Mesendoderm (in vitro differentiated cells): ENCODE data around the gene MGAT5B.

Experiments
- DNase-seq: peaks from one replicate; pipeline ENCODE4 v3.0.0; 2013
- H2AK5ac ChIP-seq: 2 replicates; pipeline ENCODE4 v1.6.1; 2013; ENCODE audit warnings: low read length, inconsistent platforms
- H2BK120ac ChIP-seq: 2 replicates; pipeline ENCODE4 v1.6.1; 2013; ENCODE audit warnings: low read depth, mild to moderate bottlenecking, low read length, moderate library complexity, mixed read lengths
- H2BK15ac ChIP-seq: replicated peaks from 2 replicates; pipeline ENCODE4 v1.6.1; 2013; ENCODE audit warnings: low read depth, mild to moderate bottlenecking, moderate library complexity
- H2BK5ac ChIP-seq: 2 replicates; pipeline ENCODE4 v1.6.1; 2013; ENCODE audit warnings: low read length, inconsistent platforms
- H3K18ac ChIP-seq: 2 replicates; pipeline ENCODE4 v1.6.1; 2013; ENCODE audit warnings: mild to moderate bottlenecking, low read length, mixed read lengths
- H3K23ac ChIP-seq: one replicate; pipeline ENCODE4 v1.6.1; 2013; ENCODE audit warnings: low read length
- H3K27ac ChIP-seq: 2 replicates; pipeline ENCODE4 v1.5.1; 2013; ENCODE audit warnings: low read depth, mild to moderate bottlenecking, inconsistent platforms, low read length, moderate library complexity
- H3K27me3 ChIP-seq: 2 replicates; pipeline ENCODE4 v1.6.1; 2013; ENCODE audit warnings: low read length, control low read depth, mild to moderate bottlenecking, inconsistent platforms; ENCODE audit not compliant: insufficient read depth, poor library complexity
- H3K36me3 ChIP-seq: 2 replicates; pipeline ENCODE4 v1.6.1; 2013; ENCODE audit warnings: low read length, inconsistent platforms; ENCODE audit not compliant: control insufficient read depth, insufficient read depth
- H3K4ac ChIP-seq: one replicate; pipeline ENCODE4 v1.6.1; 2013; ENCODE audit warnings: low read depth, mild to moderate bottlenecking, low read length, moderate library complexity
- H3K4me1 ChIP-seq: 2 replicates; pipeline ENCODE4 v1.6.1; 2013; ENCODE audit warnings: low read depth, low read length, inconsistent platforms; ENCODE audit not compliant: control insufficient read depth
- H3K4me2 ChIP-seq: 2 replicates; pipeline ENCODE4 v1.6.1; 2013; ENCODE audit warnings: low read length
- H3K4me3 ChIP-seq: 2 replicates; pipeline ENCODE4 v1.5.1; 2013; ENCODE audit warnings: mild to moderate bottlenecking, low read length
- H3K56ac ChIP-seq: one replicate; pipeline ENCODE4 v1.6.1; 2013; ENCODE audit warnings: low read length
- H3K79me1 ChIP-seq: 2 replicates; pipeline ENCODE4 v1.6.1; 2013; ENCODE audit warnings: low read length, inconsistent platforms
- H3K79me2 ChIP-seq: 2 replicates; pipeline ENCODE4 v1.6.1; 2013; ENCODE audit warnings: mild to moderate bottlenecking, low read length; ENCODE audit not compliant: control insufficient read depth, insufficient read depth
- H3K9ac ChIP-seq: 2 replicates; pipeline ENCODE4 v1.6.1; 2013; ENCODE audit warnings: low read length, inconsistent platforms
- H4K5ac ChIP-seq: one replicate; pipeline ENCODE4 v1.6.1; 2013; ENCODE audit warnings: low read length
- H4K8ac ChIP-seq: one replicate; pipeline ENCODE4 v1.6.1; 2013; ENCODE audit warnings: low read depth, mild to moderate bottlenecking, control low read depth, low read length, moderate library complexity
- WGBS: extraction: QIAGEN DNeasy Blood & Tissue Kit; methylation state at CpG from one replicate; pipeline ENCODE4 v1.1.7; 2013; ENCODE audit warnings: low lambda C conversion rate, missing lambda C conversion rate; ENCODE audit not compliant: insufficient coverage; ENCODE audit errors: extremely low coverage; 5-methylcytosine and 5-hydroxymethylcytosine counted together

Gene MGAT5B

DNA sequence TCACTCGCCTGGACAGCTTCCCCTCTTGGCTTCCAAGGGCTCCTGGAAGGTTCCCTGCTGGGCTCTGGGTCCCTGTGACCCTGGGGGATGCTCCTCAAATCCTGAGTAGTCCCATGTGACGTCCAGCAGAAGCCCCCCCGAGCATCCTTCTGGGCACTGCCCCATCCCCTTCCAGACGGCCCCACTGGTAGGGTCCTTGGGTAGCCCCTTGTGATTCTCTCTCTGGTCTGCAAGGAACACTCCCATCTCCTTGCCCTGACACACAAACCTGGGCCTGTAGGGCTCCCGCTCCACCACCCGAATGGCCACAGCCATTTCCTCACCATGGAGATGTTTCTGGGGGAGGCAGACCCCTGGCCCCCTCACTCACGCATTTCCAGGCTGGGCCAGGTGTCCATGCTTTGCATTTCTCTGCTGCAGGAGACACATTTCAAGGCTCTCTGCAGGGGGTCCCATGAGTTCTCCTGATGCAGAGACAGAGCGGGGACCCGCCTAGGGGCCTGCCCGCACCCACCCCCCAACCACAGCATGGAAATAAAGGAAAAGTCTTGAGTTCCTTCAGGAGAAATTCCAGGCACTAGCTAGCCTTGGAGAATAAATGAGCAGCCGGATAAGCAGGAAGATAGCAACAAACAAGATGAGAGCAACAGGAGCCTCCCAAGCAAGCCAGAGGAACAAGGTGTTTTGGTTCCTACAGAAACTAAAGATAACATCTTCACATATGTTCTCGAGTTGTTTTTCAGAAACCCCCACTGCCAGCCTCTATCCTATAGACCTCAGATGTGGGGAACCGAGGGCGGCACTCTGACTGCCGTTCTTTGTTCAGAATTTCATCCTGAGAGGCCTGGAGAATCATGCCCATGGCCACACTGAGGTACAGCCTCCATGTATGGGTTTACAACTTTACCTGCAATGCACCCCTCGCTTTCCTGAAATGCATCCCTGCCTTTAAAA lies 128.8 kb downstream of the MGAT5B start:
- no peaks in the 10 kb centered on the region for H3K4me1 ChIP-seq
- no peak overlapping the region for H3K4ac ChIP-seq
- no CpG with 5 or more reads among the region's 16 CpGs for WGBS

DNA sequence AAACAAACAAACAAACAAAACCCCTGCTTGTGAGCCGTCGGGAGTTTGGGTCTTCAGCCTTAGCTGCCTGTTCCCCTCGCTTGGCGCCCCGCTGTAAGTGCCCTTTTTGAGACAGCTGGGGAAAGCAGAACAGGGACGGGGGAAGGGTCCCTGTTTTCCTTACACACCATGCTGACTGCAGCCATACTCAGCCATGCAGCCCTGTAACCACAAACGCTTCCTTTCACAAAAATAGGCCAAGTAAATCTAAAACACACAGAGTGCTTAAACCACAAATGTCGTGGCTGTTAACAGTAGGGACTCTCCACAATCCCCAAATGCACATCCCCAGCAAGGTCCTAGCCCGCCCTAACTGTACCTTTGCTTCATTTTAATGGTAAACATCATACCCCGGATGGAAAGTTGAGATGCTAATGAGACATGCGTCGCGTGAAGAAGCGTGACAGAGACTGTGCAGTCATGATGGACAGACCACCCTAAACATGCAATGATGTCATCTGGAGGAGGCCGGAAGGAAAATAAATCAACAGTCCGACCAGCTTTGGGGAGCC lies 129.9 kb downstream of the MGAT5B start:
- DNase-seq: no peak
- no peak overlapping the region for H3K18ac ChIP-seq
- no peak overlapping the region for H2BK120ac ChIP-seq
- H4K8ac ChIP-seq: no peak overlapping the region
- no peaks in the 10 kb centered on the region for H3K79me2 ChIP-seq
- H4K5ac ChIP-seq: no peak overlapping the region
- no peak overlapping the region for H2BK15ac ChIP-seq
- H3K36me3 ChIP-seq: no peaks in the 10 kb centered on the region
- no peak overlapping the region for H3K56ac ChIP-seq
- no peaks in the 10 kb centered on the region for H3K27me3 ChIP-seq
- WGBS: no CpG with 5 or more reads among the region's 16 CpGs
- no peaks in the 10 kb centered on the region for H3K79me1 ChIP-seq
- H3K4me1 ChIP-seq: no peaks in the 10 kb centered on the region
- H3K4ac ChIP-seq: no peak overlapping the region
- no peak overlapping the region for H3K27ac ChIP-seq
- no peak overlapping the region for H3K23ac ChIP-seq
- no peak overlapping the region for H2BK5ac ChIP-seq
- no peak overlapping the region for H3K4me3 ChIP-seq
- no peak overlapping the region for H3K9ac ChIP-seq
- H3K4me2 ChIP-seq: no peak overlapping the region
- no peak overlapping the region for H2AK5ac ChIP-seq

More for the DNA sequence above, 128.8 kb downstream of the MGAT5B start:
- Histone ChIP-seq H4K8ac (no peak overlapping the region), H3K4me2 (no peak overlapping the region), H3K9ac (no peak overlapping the region), H3K27ac (no peak overlapping the region), H2BK15ac (no peak overlapping the region), H2BK5ac (no peak overlapping the region), H3K18ac (no peak overlapping the region), H2BK120ac (no peak overlapping the region), H3K4me3 (no peak overlapping the region), H3K27me3 (no peaks in the 10 kb centered on the region), H3K36me3 (no peaks in the 10 kb centered on the region), H3K79me1 (no peaks in the 10 kb centered on the region), H3K23ac (no peak overlapping the region), H2AK5ac (no peak overlapping the region), H3K56ac (no peak overlapping the region), H4K5ac (no peak overlapping the region), H3K79me2 (no peaks in the 10 kb centered on the region)
- DNase-seq: no peak

DNA sequence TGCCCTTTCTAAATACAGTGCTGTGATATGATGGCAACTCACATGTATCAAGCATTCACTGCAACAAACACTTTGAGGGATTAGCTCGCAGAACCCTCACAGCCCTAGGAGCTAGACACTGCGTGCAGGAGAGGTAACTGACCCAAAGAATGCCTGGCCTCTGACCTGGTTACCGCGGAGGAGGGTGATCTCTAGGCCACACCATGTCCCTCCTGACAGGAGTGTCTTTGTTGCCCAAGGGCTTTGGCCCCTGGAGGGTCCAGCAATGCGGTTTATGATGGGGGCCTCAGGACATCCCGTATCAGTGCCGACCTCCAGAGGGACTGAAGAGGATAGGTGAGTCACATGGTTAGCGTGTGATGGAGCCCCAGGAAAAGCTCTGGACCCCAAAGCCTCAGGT lies 130.6 kb downstream of the MGAT5B start:
- Histone ChIP-seq H3K79me2 (no peaks in the 10 kb centered on the region), H3K18ac (no peak overlapping the region), H3K36me3 (no peaks in the 10 kb centered on the region), H3K4me1 (no peaks in the 10 kb centered on the region), H3K79me1 (no peaks in the 10 kb centered on the region), H3K4me3 (no peak overlapping the region), H3K23ac (no peak overlapping the region), H2BK5ac (no peak overlapping the region), H4K8ac (no peak overlapping the region), H3K27me3 (no peaks in the 10 kb centered on the region), H2AK5ac (no peak overlapping the region), H2BK120ac (no peak overlapping the region), H3K56ac (no peak overlapping the region), H4K5ac (no peak overlapping the region), H2BK15ac (no peak overlapping the region), H3K27ac (no peak overlapping the region), H3K4me2 (no peak overlapping the region), H3K9ac (no peak overlapping the region), H3K4ac (no peak overlapping the region)
- no CpG with 5 or more reads among the region's 8 CpGs for WGBS
- no peak for DNase-seq
